ENCODE data around the gene CNGB1. TPM values are rescaled to one million over a fixed set of nuclear protein-coding genes. Genes with fewer than 3 reads are reported as not detected.
A peak's percentile ranks its signal among the peaks of the same experiment; 100 is the strongest.

CNGB1 gene
- polyA plus RNA-seq, 1 donor (not counting 4 experiments of a cell fraction or from before 2014, with no cell fraction given) = 0.08 TPM

GRCh38 chr16:57956270-57956808 is 14.6 kb downstream of the CNGB1 start:
- H3K9me3 ChIP-seq (ENCODE audit: control insufficient read depth, low read depth, low read length) = no peaks in the 10 kb centered on the region
- no peak for TF ChIP-seq EZH2 (IDR thresholded peaks at IDR 0.05; ENCODE audit: low read length)
- TF ChIP-seq CTCF (optimal IDR thresholded peaks at IDR 0.05 in 1 of 3, IDR thresholded peaks at IDR 0.05 in 1 of 3, conservative IDR thresholded peaks at IDR 0.05 in 1 of 3; ENCODE audit: extremely low read depth in 1 of 3, insufficient read depth in 2 of 3, low read length in 3 of 3) = no peak
- no peaks in the 10 kb centered on the region for H3K4me1 ChIP-seq (ENCODE audit: control insufficient read depth, extremely low read depth, insufficient read depth, low read length)
- dilution Hi-C loops (cut with MboI; ENCODE audit: extremely low pct_ligation_motif_present, low sequenced_read_pairs) = no loop called here
- no peaks in the 10 kb centered on the region for H4K20me1 ChIP-seq (ENCODE audit: control insufficient read depth, extremely low read depth, insufficient read depth, low read length)
- no peaks in the 10 kb centered on the region for H3K79me2 ChIP-seq (ENCODE audit: control insufficient read depth, insufficient read depth, low read length)
- H3K9me1 ChIP-seq (ENCODE audit: control insufficient read depth, extremely low read depth, insufficient read depth, low read length) = no peaks in the 10 kb centered on the region
- no peak overlapping the region for H2AFZ ChIP-seq (ENCODE audit: control insufficient read depth, low read length)
- H3K27ac ChIP-seq (ENCODE audit: control insufficient read depth, insufficient read depth, low read length) = no peak overlapping the region
- no peak overlapping the region for H3K4me3 ChIP-seq (ENCODE audit: control insufficient read depth in 2 of 3, extremely low read depth in 1 of 3, insufficient read depth in 2 of 3, low read depth in 1 of 3, low read length in 3 of 3)
- DNase-seq (ENCODE audit: low read depth, low spot score) (no peak), FAIRE-seq (no peak)
- no peak overlapping the region for H3K9ac ChIP-seq (ENCODE audit: control insufficient read depth, extremely low read depth, insufficient read depth, low read length)
- H3K27me3 ChIP-seq (ENCODE audit: control insufficient read depth, extremely low read depth, insufficient read depth, low read length) = peaks cover 7% of the 10 kb centered on the region
- H3K36me3 ChIP-seq (ENCODE audit: control insufficient read depth in 2 of 2, extremely low read depth in 1 of 2, insufficient read depth in 2 of 2, low read length in 2 of 2) = no peaks in the 10 kb centered on the region
- H3K4me2 ChIP-seq (ENCODE audit: control insufficient read depth, extremely low read depth, insufficient read depth, low read depth, low read length) = no peak overlapping the region

GRCh38 chr16:57955572-57956188 is 15.2 kb downstream of the CNGB1 start:
- FAIRE-seq = no peak
- no peaks in the 10 kb centered on the region for H3K36me3 ChIP-seq (ENCODE audit: control insufficient read depth in 2 of 2, extremely low read depth in 1 of 2, insufficient read depth in 2 of 2, low read length in 2 of 2)
- no peak overlapping the region for H3K9ac ChIP-seq (ENCODE audit: control insufficient read depth, extremely low read depth, insufficient read depth, low read length)
- no peaks in the 10 kb centered on the region for H3K79me2 ChIP-seq (ENCODE audit: control insufficient read depth, insufficient read depth, low read length)
- H4K20me1 ChIP-seq (ENCODE audit: control insufficient read depth, extremely low read depth, insufficient read depth, low read length) = no peaks in the 10 kb centered on the region
- no peaks in the 10 kb centered on the region for H3K9me3 ChIP-seq (ENCODE audit: control insufficient read depth, low read depth, low read length)
- no peaks in the 10 kb centered on the region for H3K4me1 ChIP-seq (ENCODE audit: control insufficient read depth, extremely low read depth, insufficient read depth, low read length)
- H3K27ac ChIP-seq (ENCODE audit: control insufficient read depth, insufficient read depth, low read length) = no peak overlapping the region
- TF ChIP-seq EZH2 (IDR thresholded peaks at IDR 0.05; ENCODE audit: low read length) (no peak), CTCF (optimal IDR thresholded peaks at IDR 0.05 in 1 of 3, IDR thresholded peaks at IDR 0.05 in 1 of 3, conservative IDR thresholded peaks at IDR 0.05 in 1 of 3; ENCODE audit: extremely low read depth in 1 of 3, insufficient read depth in 2 of 3, low read length in 3 of 3) (peak in 1 of 3 experiments; percentile 10)
- H3K4me3 ChIP-seq (ENCODE audit: control insufficient read depth in 2 of 3, extremely low read depth in 1 of 3, insufficient read depth in 2 of 3, low read depth in 1 of 3, low read length in 3 of 3) = no peak overlapping the region
- no peak overlapping the region for H2AFZ ChIP-seq (ENCODE audit: control insufficient read depth, low read length)
- H3K27me3 ChIP-seq (ENCODE audit: control insufficient read depth, extremely low read depth, insufficient read depth, low read length) = peaks cover 7% of the 10 kb centered on the region
- H3K9me1 ChIP-seq (ENCODE audit: control insufficient read depth, extremely low read depth, insufficient read depth, low read length) = no peaks in the 10 kb centered on the region
- dilution Hi-C loops (cut with MboI; ENCODE audit: extremely low pct_ligation_motif_present, low sequenced_read_pairs) = no loop called here
- DNase-seq (ENCODE audit: low read depth, low spot score) = no peak
- H3K4me2 ChIP-seq (ENCODE audit: control insufficient read depth, extremely low read depth, insufficient read depth, low read depth, low read length) = no peak overlapping the region

Data from keratinocyte (primary cell).